ENCODE results near the gene CPS1.

DNA sequence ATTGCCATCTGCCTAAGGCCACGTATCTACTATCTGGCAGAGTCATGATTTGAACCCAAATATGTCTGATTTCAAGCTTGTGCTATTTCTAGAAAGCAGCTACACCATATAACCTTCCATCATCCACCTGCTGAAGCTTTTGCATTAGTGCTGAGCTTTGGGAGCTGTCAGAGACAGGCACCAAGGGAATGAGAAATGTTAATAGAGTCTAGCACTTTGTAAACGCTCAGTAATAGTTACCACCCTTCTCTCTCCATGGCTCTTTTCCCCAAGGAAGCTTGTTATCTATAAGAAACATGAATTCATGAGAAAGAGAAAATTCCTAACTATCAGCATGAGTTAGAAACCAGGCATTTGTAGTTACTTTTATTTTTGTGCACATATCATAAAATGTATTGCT lies 151.5 kb downstream of the CPS1 start:
- TF ChIP-seq, protein P1, sequence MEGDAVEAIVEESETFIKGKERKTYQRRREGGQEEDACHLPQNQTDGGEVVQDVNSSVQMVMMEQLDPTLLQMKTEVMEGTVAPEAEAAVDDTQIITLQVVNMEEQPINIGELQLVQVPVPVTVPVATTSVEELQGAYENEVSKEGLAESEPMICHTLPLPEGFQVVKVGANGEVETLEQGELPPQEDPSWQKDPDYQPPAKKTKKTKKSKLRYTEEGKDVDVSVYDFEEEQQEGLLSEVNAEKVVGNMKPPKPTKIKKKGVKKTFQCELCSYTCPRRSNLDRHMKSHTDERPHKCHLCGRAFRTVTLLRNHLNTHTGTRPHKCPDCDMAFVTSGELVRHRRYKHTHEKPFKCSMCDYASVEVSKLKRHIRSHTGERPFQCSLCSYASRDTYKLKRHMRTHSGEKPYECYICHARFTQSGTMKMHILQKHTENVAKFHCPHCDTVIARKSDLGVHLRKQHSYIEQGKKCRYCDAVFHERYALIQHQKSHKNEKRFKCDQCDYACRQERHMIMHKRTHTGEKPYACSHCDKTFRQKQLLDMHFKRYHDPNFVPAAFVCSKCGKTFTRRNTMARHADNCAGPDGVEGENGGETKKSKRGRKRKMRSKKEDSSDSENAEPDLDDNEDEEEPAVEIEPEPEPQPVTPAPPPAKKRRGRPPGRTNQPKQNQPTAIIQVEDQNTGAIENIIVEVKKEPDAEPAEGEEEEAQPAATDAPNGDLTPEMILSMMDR (IDR thresholded peaks at IDR 0.05), result no peak
- no peak for TF ChIP-seq POLR2AphosphoS5 (IDR thresholded peaks at IDR 0.05)

Measured in breast epithelium (tissue), 3 donors.